Mesenchymal stem cell (in vitro differentiated cells and primary cell): ENCODE results near the gene FOXI1.

Experiments used
- DNase-seq: peaks from one replicate; pipeline ENCODE4 v3.0.0-alpha.2; 2013
- H2AFZ ChIP-seq: one replicate; pipeline ENCODE4 v1.6.1; 2013; ENCODE audit warnings: low read depth, mild to moderate bottlenecking, control low read depth, inconsistent platforms, low read length, moderate library complexity
- H2AK5ac ChIP-seq: 2 replicates; pipeline ENCODE4 v1.6.1; 2013; ENCODE audit warnings: low read length, moderate library complexity, mild to moderate bottlenecking, inconsistent platforms; ENCODE audit not compliant: severe bottlenecking
- H2BK120ac ChIP-seq: one replicate; pipeline ENCODE4 v1.6.1; 2013; ENCODE audit warnings: low read depth, mild to moderate bottlenecking, inconsistent platforms, low read length, moderate library complexity
- H2BK12ac ChIP-seq, 2 experiments: one replicate each; pipeline ENCODE4 v1.6.1; 2013; ENCODE audit warnings: inconsistent platforms in 2 of 2, low read length in 2 of 2, mild to moderate bottlenecking in 2 of 2, moderate library complexity in 2 of 2, control low read depth in 1 of 2
- H2BK15ac ChIP-seq: one replicate; pipeline ENCODE4 v1.6.1; 2013; ENCODE audit warnings: mild to moderate bottlenecking, low read depth, inconsistent platforms; ENCODE audit not compliant: poor library complexity, severe bottlenecking
- H2BK5ac ChIP-seq: 2 replicates; pipeline ENCODE4 v1.6.1; 2013; ENCODE audit warnings: low read depth, mild to moderate bottlenecking, low read length, control low read depth, inconsistent platforms; ENCODE audit not compliant: poor library complexity, severe bottlenecking
- H3K14ac ChIP-seq, 2 experiments: one replicate each; pipeline ENCODE4 v1.6.1; 2013; ENCODE audit warnings: inconsistent platforms in 2 of 2, low read length in 2 of 2, control low read depth in 1 of 2, mild to moderate bottlenecking in 1 of 2, moderate library complexity in 1 of 2
- H3K18ac ChIP-seq, 2 experiments: one replicate each; pipeline ENCODE4 v1.6.1; 2013; ENCODE audit warnings: inconsistent platforms in 2 of 2, low read length in 2 of 2, control low read depth in 1 of 2, low read depth in 1 of 2, mild to moderate bottlenecking in 1 of 2
- H3K23ac ChIP-seq, 2 experiments: one replicate each; pipeline ENCODE4 v1.6.1; 2013; ENCODE audit warnings: inconsistent platforms in 2 of 2, low read length in 2 of 2, mild to moderate bottlenecking in 2 of 2, moderate library complexity in 2 of 2, control low read depth in 1 of 2
- H3K27ac ChIP-seq: 2 replicates; pipeline ENCODE4 v1.5.1; 2013; ENCODE audit warnings: mild to moderate bottlenecking, moderate library complexity, low read length, control low read depth, inconsistent platforms; ENCODE audit not compliant: poor library complexity, severe bottlenecking
- H3K27me3 ChIP-seq, 2 experiments: 2 replicates each; pipeline versions ENCODE4 v1.6.1 to v1.7.0; 2013; ENCODE audit warnings: low read length in 2 of 2, mild to moderate bottlenecking in 2 of 2, moderate library complexity in 2 of 2, control low read depth in 1 of 2, inconsistent platforms in 1 of 2; ENCODE audit not compliant: control insufficient read depth in 1 of 2, insufficient read depth in 1 of 2
- H3K36me3 ChIP-seq, 2 experiments: 2 replicates each; pipeline versions ENCODE4 v1.6.1 to v1.7.0; 2013; ENCODE audit warnings: low read length in 2 of 2, control low read depth in 1 of 2, inconsistent platforms in 1 of 2, low read depth in 1 of 2, mild to moderate bottlenecking in 1 of 2; ENCODE audit not compliant: insufficient read depth in 2 of 2, control insufficient read depth in 1 of 2
- H3K4ac ChIP-seq, 2 experiments: one replicate each; pipeline ENCODE4 v1.6.1; 2013; ENCODE audit warnings: inconsistent platforms in 2 of 2, low read length in 2 of 2, mild to moderate bottlenecking in 2 of 2, moderate library complexity in 2 of 2, control low read depth in 1 of 2, low read depth in 1 of 2
- H3K4me1 ChIP-seq: 2 replicates; pipeline ENCODE4 v1.6.1; 2013; ENCODE audit warnings: low read depth, low read length, control low read depth; ENCODE audit not compliant: control insufficient read depth, insufficient read depth
- H3K4me2 ChIP-seq: 2 replicates; pipeline ENCODE4 v1.6.1; 2013; ENCODE audit warnings: low read length, mild to moderate bottlenecking, inconsistent platforms; ENCODE audit not compliant: poor library complexity, severe bottlenecking
- H3K4me3 ChIP-seq, 2 experiments: 2 replicates each; pipeline versions ENCODE4 v1.5.1 to v1.7.0; 2013; ENCODE audit warnings: low read length in 2 of 2, mild to moderate bottlenecking in 2 of 2, control low read depth in 1 of 2, low read depth in 1 of 2; ENCODE audit not compliant: insufficient read depth in 1 of 2
- H3K79me1 ChIP-seq: replicated peaks from 2 replicates; pipeline ENCODE4 v1.6.1; 2013; ENCODE audit warnings: mild to moderate bottlenecking, control low read depth, low read length, inconsistent platforms; ENCODE audit not compliant: poor library complexity, severe bottlenecking
- H3K9ac ChIP-seq: 2 replicates; pipeline ENCODE4 v1.7.0; 2013; ENCODE audit warnings: mild to moderate bottlenecking, low read length, moderate library complexity
- H3K9me3 ChIP-seq: 2 replicates; pipeline ENCODE4 v1.7.0; 2013; ENCODE audit warnings: mild to moderate bottlenecking, low read length; ENCODE audit not compliant: control insufficient read depth
- H4K8ac ChIP-seq: one replicate; pipeline ENCODE4 v1.6.1; 2013; ENCODE audit warnings: inconsistent platforms, mild to moderate bottlenecking, low read length, moderate library complexity
- H4K91ac ChIP-seq: one replicate; pipeline ENCODE4 v1.6.1; 2013; ENCODE audit warnings: mild to moderate bottlenecking, low read length, inconsistent platforms
- WGBS: methylation state at CpG from one replicate; pipeline ENCODE4 v1.1.7; 2013; ENCODE audit warnings: mixed read lengths; 5-methylcytosine and 5-hydroxymethylcytosine counted together

FOXI1 gene

DNA sequence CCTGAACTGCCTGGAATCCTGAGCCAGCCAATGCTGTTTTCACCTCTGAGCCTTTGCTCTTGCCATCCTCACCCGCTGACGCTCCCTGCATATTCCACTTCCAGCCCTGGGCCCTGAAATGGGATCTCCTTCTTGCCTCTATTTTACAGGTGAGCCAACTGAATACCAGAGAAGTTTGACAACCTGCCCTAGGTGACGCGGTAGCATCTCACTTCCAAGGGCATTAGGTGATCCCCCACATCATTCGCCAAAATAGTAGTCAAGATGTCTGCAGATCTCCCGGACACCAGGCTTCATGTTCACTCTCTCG is 43.5 kb downstream of the FOXI1 start:
- Histone ChIP-seq H2AK5ac (no peak overlapping the region), H2BK120ac (no peak overlapping the region), H3K9ac (no peak overlapping the region), H3K18ac (no peak overlapping the region), H2BK15ac (no peak overlapping the region), H3K9me3 (no peaks in the 10 kb centered on the region), H3K4me1 (peaks cover 7% of the 10 kb centered on the region), H3K79me1 (no peaks in the 10 kb centered on the region), H4K8ac (no peak overlapping the region), H3K4ac (no peak overlapping the region), H3K27me3 (peaks cover 9 to 26% of the 10 kb centered on the region in 2 experiments), H3K23ac (no peak overlapping the region), H2AFZ (no peak overlapping the region), H2BK12ac (no peak overlapping the region), H3K14ac (no peak overlapping the region), H3K4me3 (no peak overlapping the region), H2BK5ac (no peak overlapping the region), H4K91ac (no peak overlapping the region), H3K36me3 (no peaks in the 10 kb centered on the region), H3K4me2 (no peak overlapping the region), H3K27ac (no peak overlapping the region)
- DNase-seq = no peak
- WGBS = 99% methylated on average over 7 of the region's 7 CpGs

DNA sequence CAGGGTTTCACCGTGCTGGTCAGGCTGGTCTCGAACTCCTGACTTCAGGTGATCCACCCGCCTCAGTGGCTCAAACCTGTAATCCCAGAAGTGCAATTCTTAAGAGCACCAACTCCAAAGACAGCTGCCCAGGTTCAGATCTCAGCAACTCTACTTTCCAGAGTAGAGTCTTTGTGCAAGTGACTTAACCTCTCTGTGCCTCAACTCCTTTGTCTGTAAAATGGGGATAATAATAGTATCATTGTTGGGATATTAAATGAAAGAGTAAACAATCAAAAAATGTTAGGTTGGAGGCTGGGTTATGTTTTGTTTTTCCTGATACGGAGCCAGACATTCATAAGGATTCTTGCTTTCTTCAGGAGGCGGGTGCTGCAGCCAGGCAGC is 45.0 kb downstream of the FOXI1 start:
- H3K36me3 ChIP-seq = no peaks in the 10 kb centered on the region

DNA sequence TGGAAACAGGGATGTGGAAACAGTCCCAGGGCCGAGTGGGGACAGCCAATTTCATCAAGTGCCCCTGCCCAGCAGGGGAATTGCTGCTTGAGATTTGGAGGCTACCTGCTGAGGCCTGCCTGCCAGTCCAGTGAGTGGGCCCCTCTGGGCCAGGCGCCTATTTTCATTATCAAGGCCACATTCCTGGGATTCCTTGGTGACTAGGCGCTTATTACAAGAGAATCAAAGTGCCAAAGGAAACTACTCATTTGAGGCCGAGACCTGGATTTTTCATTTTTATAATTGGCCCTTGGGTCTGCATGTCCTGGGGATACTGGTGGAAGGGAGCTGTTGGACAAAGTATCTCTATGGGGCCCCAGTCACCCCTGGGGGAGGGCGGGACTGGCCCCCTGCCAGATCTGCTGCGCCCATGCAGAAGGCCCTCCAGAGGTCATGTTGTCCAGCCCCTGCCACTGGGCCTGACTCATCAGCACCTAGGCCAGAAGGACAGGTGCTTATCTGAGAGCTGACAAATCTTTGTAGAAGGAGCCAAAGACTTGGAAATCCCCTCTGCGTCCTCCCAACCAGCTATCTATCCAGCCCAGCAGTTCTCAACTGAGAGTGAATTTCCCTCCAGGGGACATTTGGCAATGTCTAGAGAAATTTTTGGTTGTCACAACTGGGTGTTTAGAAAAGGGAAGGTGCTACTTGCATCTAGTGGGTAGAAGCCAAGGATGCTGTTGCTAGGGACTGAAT is 45.6 kb downstream of the FOXI1 start:
- Histone ChIP-seq H4K91ac (no peak overlapping the region), H2AFZ (no peak overlapping the region), H3K14ac (no peak overlapping the region), H3K4me2 (no peak overlapping the region), H4K8ac (peak overlapping the region; percentile 13), H3K23ac (no peak overlapping the region), H3K9me3 (no peaks in the 10 kb centered on the region), H3K36me3 (no peaks in the 10 kb centered on the region), H2BK120ac (no peak overlapping the region), H2BK12ac (no peak overlapping the region), H3K18ac (peak overlapping the region in 1 of 2 experiments; percentile 23), H3K27me3 (peaks cover 9 to 10% of the 10 kb centered on the region in 2 experiments), H3K4ac (no peak overlapping the region), H2BK5ac (no peak overlapping the region), H2BK15ac (no peak overlapping the region), H3K4me3 (no peak overlapping the region), H3K9ac (no peak overlapping the region), H3K79me1 (no peaks in the 10 kb centered on the region), H3K27ac (peak overlapping the region; percentile 33), H2AK5ac (no peak overlapping the region), H3K4me1 (peaks cover 7% of the 10 kb centered on the region)
- 24% methylated on average over 6 of the region's 7 CpGs for WGBS
- peak; percentile 33 for DNase-seq

More for the DNA sequence above, 45.0 kb downstream of the FOXI1 start:
- no peak overlapping the region for H3K23ac ChIP-seq
- no peak overlapping the region for H2BK120ac ChIP-seq
- no peaks in the 10 kb centered on the region for H3K9me3 ChIP-seq
- 92% methylated on average over 5 of the region's 5 CpGs for WGBS
- H3K27me3 ChIP-seq = peaks cover 9 to 12% of the 10 kb centered on the region in 2 experiments
- H3K27ac ChIP-seq = peak overlapping the region; percentile 20
- no peak overlapping the region for H3K14ac ChIP-seq
- no peak overlapping the region for H3K4me2 ChIP-seq
- H3K4ac ChIP-seq = no peak overlapping the region
- no peak overlapping the region for H2BK5ac ChIP-seq
- no peak overlapping the region for H4K91ac ChIP-seq
- H3K79me1 ChIP-seq = no peaks in the 10 kb centered on the region
- peak overlapping the region in 1 of 2 experiments; percentile 23 for H3K18ac ChIP-seq
- H2AFZ ChIP-seq = no peak overlapping the region
- H4K8ac ChIP-seq = no peak overlapping the region
- no peak overlapping the region for H3K4me3 ChIP-seq
- no peak overlapping the region for H2BK15ac ChIP-seq
- H2AK5ac ChIP-seq = no peak overlapping the region
- no peak overlapping the region for H2BK12ac ChIP-seq
- H3K4me1 ChIP-seq = peaks cover 7% of the 10 kb centered on the region
- no peak overlapping the region for H3K9ac ChIP-seq
- DNase-seq = no peak

DNA sequence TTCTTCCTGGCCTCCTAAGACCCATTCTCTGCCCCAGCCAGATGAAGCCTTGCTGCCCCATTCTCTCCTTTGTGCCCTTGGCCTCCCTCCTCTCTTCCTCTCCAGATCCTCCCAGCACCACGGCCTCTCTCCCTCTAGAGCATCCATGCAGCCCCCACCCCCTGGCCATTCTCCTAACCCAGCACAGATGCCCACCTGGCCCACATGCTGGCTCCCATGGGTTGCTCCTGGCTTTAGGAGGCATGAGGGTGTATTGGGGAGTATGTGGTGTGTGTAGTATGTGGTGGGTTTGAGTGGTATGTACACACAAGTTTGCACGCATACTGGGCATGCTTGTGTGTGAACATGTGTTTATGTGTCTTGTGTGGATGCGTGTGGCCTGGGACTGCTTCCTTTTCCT is 47.1 kb downstream of the FOXI1 start:
- H2BK5ac ChIP-seq = no peak overlapping the region
- DNase-seq = no peak
- no peaks in the 10 kb centered on the region for H3K79me1 ChIP-seq
- H2BK12ac ChIP-seq = no peak overlapping the region
- no peak overlapping the region for H4K91ac ChIP-seq
- peaks cover 0 to under 1% of the 10 kb centered on the region in 2 experiments for H3K27me3 ChIP-seq
- no peak overlapping the region for H2AFZ ChIP-seq
- no peak overlapping the region for H2BK15ac ChIP-seq
- H3K4ac ChIP-seq = no peak overlapping the region
- peaks cover 7% of the 10 kb centered on the region for H3K4me1 ChIP-seq
- peak overlapping the region in 1 of 2 experiments; percentile 58 for H3K14ac ChIP-seq
- no peak overlapping the region for H3K4me3 ChIP-seq
- no peak overlapping the region for H4K8ac ChIP-seq
- H2BK120ac ChIP-seq = no peak overlapping the region
- 98% methylated on average over 3 of the region's 3 CpGs for WGBS
- no peak overlapping the region for H3K9ac ChIP-seq
- no peak overlapping the region for H3K27ac ChIP-seq
- no peak overlapping the region for H3K18ac ChIP-seq
- H3K36me3 ChIP-seq = no peaks in the 10 kb centered on the region
- H3K4me2 ChIP-seq = no peak overlapping the region
- no peak overlapping the region for H2AK5ac ChIP-seq
- H3K23ac ChIP-seq = no peak overlapping the region
- H3K9me3 ChIP-seq = no peaks in the 10 kb centered on the region
